Measurements from ENCODE around the gene KDM4C.

Gene KDM4C

GRCh38 chr9:6928863-6929262 lies 171.1 kb downstream of the KDM4C start:
- no peak overlapping the region for H3K4me3 ChIP-seq (replicated peaks; ENCODE audit: low read depth, low read length)
- DNase-seq (ENCODE audit: extremely low read depth, low read depth) = no peak
- no peak for TF ChIP-seq CTCF (IDR thresholded peaks at IDR 0.05; ENCODE audit: low read depth, low read length, missing control alignments)

GRCh38 chr9:6929441-6930215 lies 171.9 kb downstream of the KDM4C start:
- H3K4me3 ChIP-seq (replicated peaks; ENCODE audit: low read depth, low read length) = no peak overlapping the region
- no peak for TF ChIP-seq CTCF (IDR thresholded peaks at IDR 0.05; ENCODE audit: low read depth, low read length, missing control alignments)
- DNase-seq (ENCODE audit: extremely low read depth, low read depth) = no peak

- no peak for DNase-seq (ENCODE audit: extremely low read depth, low read depth)
- TF ChIP-seq CTCF (IDR thresholded peaks at IDR 0.05; ENCODE audit: low read depth, low read length, missing control alignments) = no peak
- H3K4me3 ChIP-seq (replicated peaks; ENCODE audit: low read depth, low read length) = no peak overlapping the region
Measured at GRCh38 chr9:6930827-6931226, 173.1 kb downstream of the KDM4C start.

- H3K4me3 ChIP-seq (replicated peaks; ENCODE audit: low read depth, low read length) = no peak overlapping the region
- no peak for DNase-seq (ENCODE audit: extremely low read depth, low read depth)
- no peak for TF ChIP-seq CTCF (IDR thresholded peaks at IDR 0.05; ENCODE audit: low read depth, low read length, missing control alignments)
Measured at GRCh38 chr9:6931913-6932312, 174.1 kb downstream of the KDM4C start.

- DNase-seq (ENCODE audit: extremely low read depth, low read depth) = no peak
- no peak for TF ChIP-seq CTCF (IDR thresholded peaks at IDR 0.05; ENCODE audit: low read depth, low read length, missing control alignments)
- H3K4me3 ChIP-seq (replicated peaks; ENCODE audit: low read depth, low read length) = no peak overlapping the region
Measured at GRCh38 chr9:6936103-6936502, 178.3 kb downstream of the KDM4C start.

- H3K4me3 ChIP-seq (replicated peaks; ENCODE audit: low read depth, low read length) = no peak overlapping the region
- no peak for TF ChIP-seq CTCF (IDR thresholded peaks at IDR 0.05; ENCODE audit: low read depth, low read length, missing control alignments)
- no peak for DNase-seq (ENCODE audit: extremely low read depth, low read depth)
Measured at GRCh38 chr9:6937209-6937608, 179.4 kb downstream of the KDM4C start.

GRCh38 chr9:6938447-6938846 lies 180.7 kb downstream of the KDM4C start:
- no peak for TF ChIP-seq CTCF (IDR thresholded peaks at IDR 0.05; ENCODE audit: low read depth, low read length, missing control alignments)
- DNase-seq (ENCODE audit: extremely low read depth, low read depth) = peak; percentile 75

More at GRCh38 chr9:6938447-6938846, 180.7 kb downstream of the KDM4C start:
- no peak overlapping the region for H3K4me3 ChIP-seq (replicated peaks; ENCODE audit: low read depth, low read length)

Measured in HFF-Myc (cell line).